Activated naive CD8-positive, alpha-beta T cell treated with anti-CD3 and anti-CD28 coated beads for 36 hours (primary cell): ENCODE data around the gene IP6K3. TPM values are rescaled to one million over a fixed set of nuclear protein-coding genes. Genes with fewer than 3 reads are reported as not detected.

Experiments used
- DNase-seq: peaks from one replicate; pipeline ENCODE4 v3.0.0; 2021
- H3K27ac Mint-ChIP-seq: one replicate; pipeline ENCODE4 v1.8.0; 2022; ENCODE audit warnings: mild to moderate bottlenecking, moderate library complexity, mixed read lengths
- H3K27me3 Mint-ChIP-seq: one replicate; pipeline ENCODE4 v1.8.0; 2022; ENCODE audit warnings: mild to moderate bottlenecking, mixed read lengths
- H3K36me3 Mint-ChIP-seq: one replicate; pipeline ENCODE4 v1.8.0; 2021; ENCODE audit warnings: mild to moderate bottlenecking, mixed read lengths
- H3K4me1 Mint-ChIP-seq: one replicate; pipeline ENCODE4 v1.8.0; 2021; ENCODE audit warnings: mixed read lengths
- H3K4me3 Mint-ChIP-seq: one replicate; pipeline ENCODE4 v1.8.0; 2022; ENCODE audit warnings: mild to moderate bottlenecking, moderate library complexity, mixed read lengths
- H3K9me3 Mint-ChIP-seq: one replicate; pipeline ENCODE4 v1.8.0; 2022; ENCODE audit warnings: mixed read lengths
- total RNA-seq, 2 experiments: library from RNA; stranded (reverse); gene quantifications; one replicate each; pipeline ENCODE4 v1.2.3, GENCODE V29; 2021

IP6K3 gene
- total RNA-seq, 2 experiments from 2014 or later = not detected

DNA sequence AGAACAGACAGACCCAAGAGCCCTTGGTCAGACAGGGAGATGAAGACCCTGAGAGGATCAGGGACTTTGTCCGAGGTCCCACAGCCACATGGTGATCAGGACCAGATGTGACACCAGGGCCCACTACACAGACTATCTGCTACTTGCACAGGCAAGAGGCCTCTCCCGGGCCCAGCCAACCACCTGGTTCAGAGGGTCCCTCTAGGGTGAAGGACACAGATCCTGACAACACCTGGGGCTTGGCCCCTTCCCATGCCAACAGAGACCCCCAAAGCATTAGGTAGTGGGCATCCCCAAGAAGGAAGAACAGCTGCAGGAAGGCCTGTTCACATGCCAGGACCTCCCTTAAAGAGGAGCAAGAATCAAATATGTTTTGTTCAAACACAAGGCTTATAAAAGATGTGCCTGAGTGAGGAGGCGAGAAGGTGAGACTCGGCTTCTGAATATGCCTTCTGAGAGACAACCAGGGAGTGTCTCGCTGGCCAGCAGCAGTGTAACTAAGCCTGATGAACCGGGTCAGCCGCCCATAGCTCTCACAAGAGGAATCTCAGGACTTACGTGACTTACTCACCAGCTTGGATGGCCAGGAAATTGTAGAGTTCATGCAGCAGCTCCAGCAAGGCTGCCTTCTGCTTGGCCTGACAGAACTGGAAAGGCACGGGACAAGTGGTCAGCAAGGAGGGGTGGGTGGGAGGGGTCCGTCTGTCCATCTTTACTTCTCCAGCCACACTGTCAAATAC is 37.2 kb upstream of the IP6K3 start:
- Mint-ChIP-seq H3K27me3 (no peaks in the 10 kb centered on the region), H3K36me3 (peaks cover 31% of the 10 kb centered on the region), H3K27ac (no peak overlapping the region), H3K4me1 (peaks cover 42% of the 10 kb centered on the region), H3K9me3 (no peaks in the 10 kb centered on the region), H3K4me3 (no peak overlapping the region)
- DNase-seq = no peak

DNA sequence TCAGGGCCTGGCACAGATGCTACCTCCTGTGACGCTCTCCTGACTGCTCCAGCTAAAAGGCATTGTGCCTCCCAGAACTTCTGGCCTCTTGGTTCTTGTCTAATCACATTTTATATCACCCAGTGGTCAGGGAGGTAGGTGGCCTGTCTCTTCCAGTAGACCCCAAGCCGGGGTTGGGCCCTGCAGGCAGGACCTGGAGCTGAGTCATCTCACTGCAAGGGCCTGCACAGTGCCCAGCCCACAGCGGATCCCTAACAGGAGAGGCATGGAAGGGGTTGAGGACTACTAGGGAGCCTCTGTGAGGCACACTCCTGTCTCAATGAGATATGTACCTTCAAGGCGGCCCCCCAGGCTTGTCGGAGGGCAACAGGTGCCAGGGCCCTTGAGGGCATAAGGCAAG is 35.9 kb upstream of the IP6K3 start:
- H3K9me3 Mint-ChIP-seq = no peaks in the 10 kb centered on the region
- peaks cover 39% of the 10 kb centered on the region for H3K4me1 Mint-ChIP-seq
- peaks cover 27% of the 10 kb centered on the region for H3K36me3 Mint-ChIP-seq
- DNase-seq = no peak
- H3K4me3 Mint-ChIP-seq = no peak overlapping the region
- no peak overlapping the region for H3K27ac Mint-ChIP-seq
- no peaks in the 10 kb centered on the region for H3K27me3 Mint-ChIP-seq

DNA sequence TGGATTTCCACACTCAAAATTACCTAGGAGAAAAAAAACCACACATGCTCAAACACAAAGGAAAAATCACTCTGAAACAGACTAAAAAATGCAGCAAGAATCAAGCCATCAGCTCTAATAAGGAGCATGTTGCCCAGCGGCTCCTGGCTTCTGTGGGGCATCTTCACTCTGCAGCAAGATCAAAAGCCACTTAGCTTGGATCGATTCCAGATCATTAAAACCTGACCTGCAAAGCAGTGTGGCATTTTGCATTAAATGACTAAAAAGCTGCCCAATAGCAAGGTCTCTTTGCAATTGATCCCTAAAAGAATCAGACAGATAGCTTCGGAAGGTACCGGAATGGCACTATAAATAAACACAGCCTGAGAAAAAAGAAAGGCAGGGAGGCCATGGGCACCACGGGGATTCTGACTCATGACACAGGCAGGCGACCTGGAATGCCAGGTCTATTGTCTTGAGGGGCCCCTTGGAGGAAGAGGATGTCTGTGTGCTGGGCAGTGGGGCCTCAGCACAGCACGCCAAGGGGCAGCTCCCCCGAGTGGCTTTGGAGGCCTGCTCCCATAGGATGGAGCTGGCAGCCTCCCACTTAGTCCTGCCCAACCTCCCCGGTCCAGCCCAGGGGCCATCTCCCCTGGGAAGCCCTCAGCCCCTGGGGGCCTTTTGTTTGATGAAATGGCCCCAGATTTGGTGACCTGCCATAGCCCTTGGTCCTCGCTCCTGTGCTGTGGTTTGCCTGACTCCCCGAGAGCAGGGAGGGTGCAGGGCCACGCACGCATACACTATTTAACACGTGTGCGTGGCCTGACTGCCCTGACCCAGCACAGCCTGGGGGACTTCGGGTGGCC is 34.6 kb upstream of the IP6K3 start:
- H3K36me3 Mint-ChIP-seq = peaks cover 33% of the 10 kb centered on the region
- no peak overlapping the region for H3K27ac Mint-ChIP-seq
- H3K9me3 Mint-ChIP-seq = no peaks in the 10 kb centered on the region
- no peak overlapping the region for H3K4me3 Mint-ChIP-seq
- no peaks in the 10 kb centered on the region for H3K27me3 Mint-ChIP-seq
- DNase-seq = no peak
- peaks cover 27% of the 10 kb centered on the region for H3K4me1 Mint-ChIP-seq

DNA sequence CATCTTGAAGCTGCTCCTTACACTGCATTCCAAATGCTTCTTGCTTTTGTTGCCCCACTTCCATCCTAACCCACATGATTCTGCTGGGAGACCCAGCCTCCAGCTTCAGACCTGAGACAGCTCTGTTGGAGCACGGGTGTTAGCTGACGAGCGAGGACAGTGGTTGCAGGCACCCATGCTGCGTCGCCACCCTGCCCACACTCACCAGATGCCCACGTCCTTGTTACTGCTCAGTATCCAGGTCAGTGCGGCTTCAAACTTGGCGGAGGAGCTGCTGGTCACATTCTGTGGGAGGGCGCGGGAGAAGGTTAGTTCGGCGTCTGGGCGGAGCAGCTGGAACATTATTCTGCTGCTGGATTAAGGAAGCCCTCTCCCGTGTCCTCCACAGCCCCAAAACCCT is 33.2 kb upstream of the IP6K3 start:
- Mint-ChIP-seq H3K27me3 (no peaks in the 10 kb centered on the region), H3K9me3 (no peaks in the 10 kb centered on the region), H3K36me3 (peaks cover 25% of the 10 kb centered on the region), H3K27ac (no peak overlapping the region), H3K4me1 (peaks cover 12% of the 10 kb centered on the region), H3K4me3 (no peak overlapping the region)
- no peak for DNase-seq

DNA sequence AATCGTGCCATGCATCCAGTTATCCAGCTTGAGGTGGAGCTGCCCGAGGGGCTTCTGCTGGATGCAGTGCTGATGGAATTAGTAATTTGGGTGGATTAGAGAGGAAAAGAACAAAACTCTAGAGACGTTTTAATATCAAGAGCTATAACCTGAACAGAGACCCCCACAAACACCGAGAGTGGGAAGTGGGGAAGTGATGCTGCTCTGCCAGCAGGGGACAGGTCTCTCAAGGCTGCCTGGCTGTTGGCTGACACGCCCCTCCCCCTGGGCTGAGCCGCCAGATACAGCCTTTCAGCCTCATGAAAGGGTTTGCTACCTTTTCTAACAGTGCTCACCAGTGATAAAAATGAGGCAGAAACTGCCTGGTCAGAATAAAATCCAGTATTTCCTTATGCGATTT is 32.6 kb upstream of the IP6K3 start:
- Mint-ChIP-seq H3K27ac (no peak overlapping the region), H3K9me3 (no peaks in the 10 kb centered on the region), H3K4me3 (no peak overlapping the region), H3K4me1 (peaks cover 8% of the 10 kb centered on the region), H3K27me3 (no peaks in the 10 kb centered on the region), H3K36me3 (peaks cover 26% of the 10 kb centered on the region)
- no peak for DNase-seq

DNA sequence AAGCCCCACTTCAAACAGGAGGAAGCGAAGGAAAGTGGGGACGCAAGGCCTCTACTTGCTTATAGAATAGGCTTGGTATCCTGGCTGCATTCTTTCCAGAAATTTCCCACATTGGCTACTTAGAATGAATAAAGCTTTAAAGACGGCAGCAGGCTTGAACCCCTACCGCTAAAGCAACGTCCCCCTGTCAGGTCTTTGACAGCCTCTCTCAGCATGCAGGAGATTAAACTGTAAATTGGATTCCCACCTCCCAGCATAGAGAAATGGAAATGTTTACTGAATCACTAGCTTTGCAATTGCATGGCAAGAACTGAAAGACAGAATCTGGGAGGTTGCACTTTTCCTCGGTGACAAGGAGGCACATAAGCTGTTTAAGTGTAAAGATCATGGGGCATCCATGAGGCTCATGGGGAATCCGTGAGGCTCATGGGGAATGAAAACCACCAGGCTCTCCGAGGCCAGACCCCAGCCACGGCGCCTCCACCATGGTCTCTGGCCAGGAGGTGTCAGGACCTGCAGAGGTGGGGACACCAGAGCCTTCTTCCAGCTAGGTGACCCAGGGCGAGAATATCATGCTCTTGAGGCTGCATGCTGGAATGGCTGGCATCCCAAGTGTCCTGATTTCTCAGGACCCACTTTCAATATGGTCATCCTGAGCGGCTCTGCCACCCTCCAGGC is 31.9 kb upstream of the IP6K3 start:
- no peak overlapping the region for H3K4me3 Mint-ChIP-seq
- peaks cover 7% of the 10 kb centered on the region for H3K4me1 Mint-ChIP-seq
- no peak overlapping the region for H3K27ac Mint-ChIP-seq
- H3K36me3 Mint-ChIP-seq = peaks cover 22% of the 10 kb centered on the region
- DNase-seq = no peak
- H3K9me3 Mint-ChIP-seq = no peaks in the 10 kb centered on the region
- H3K27me3 Mint-ChIP-seq = no peaks in the 10 kb centered on the region

DNA sequence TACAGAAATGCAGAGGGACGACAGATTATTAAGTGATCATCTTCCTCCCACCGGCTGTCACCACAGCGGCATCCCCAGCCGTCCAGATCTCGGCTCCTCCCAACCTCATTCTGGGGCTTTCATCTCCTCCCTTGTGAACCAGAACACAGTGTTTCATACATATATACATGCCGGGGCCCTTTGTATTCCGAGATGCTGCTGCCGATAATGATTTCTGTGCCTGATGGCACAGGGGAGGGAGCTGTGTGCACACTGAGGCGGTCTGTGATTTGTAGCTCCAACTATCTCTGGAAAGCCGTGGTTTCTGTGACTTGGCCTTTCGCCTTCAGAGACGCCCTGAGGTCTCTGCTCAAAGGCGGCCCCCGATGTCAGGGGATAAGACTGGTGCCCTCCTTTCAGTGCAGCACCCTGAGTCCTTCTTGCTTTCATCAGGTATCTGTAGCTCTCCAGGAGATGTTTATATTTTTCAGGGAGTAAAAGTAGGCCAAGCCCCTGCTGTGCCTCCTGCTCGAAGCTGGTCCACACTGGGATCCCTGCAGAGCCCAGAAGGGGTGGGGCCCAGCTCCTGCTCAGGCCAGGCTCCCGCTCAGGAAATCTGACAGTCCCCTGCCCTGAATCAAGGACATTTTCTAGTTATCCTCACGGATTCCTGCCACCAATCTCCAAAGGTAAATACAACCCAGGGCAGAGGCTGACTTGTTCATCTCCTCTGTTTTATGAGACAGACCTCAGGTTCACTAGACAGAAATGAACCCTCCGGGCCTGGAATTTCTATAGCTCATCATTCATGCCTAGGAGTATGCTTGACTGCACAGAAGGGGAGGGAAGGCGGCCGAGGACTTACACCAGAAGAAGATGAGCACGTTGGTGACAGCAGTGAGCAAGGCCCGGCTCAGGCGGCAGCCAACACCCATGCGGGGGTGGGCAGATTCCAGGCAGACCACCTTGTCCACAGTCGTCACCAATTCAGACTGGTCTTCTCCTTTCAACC is 31.0 kb upstream of the IP6K3 start:
- no peaks in the 10 kb centered on the region for H3K27me3 Mint-ChIP-seq
- no peak for DNase-seq
- H3K4me3 Mint-ChIP-seq = no peak overlapping the region
- H3K9me3 Mint-ChIP-seq = no peaks in the 10 kb centered on the region
- no peak overlapping the region for H3K27ac Mint-ChIP-seq
- peaks cover 5% of the 10 kb centered on the region for H3K4me1 Mint-ChIP-seq
- peaks cover 21% of the 10 kb centered on the region for H3K36me3 Mint-ChIP-seq

DNA sequence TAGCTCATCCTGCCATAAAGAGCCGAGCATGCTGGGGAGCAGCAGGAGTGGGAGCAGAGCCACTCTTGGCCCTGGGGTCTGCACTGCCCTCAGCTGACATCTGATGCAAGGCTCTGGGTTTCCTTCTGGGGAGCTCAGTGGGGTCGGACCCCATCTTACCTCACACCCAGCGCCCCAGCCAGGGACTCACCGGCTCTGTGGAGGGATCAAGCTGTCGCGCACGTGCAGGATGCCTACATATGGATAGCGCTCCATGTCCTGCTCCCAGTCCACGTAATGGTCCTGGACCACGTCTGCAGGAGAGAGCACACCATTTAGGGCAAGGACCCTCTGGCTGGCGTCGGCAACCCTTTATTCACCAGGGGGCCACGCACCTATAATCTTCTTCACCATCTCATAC is 30.1 kb upstream of the IP6K3 start:
- H3K27me3 Mint-ChIP-seq = no peaks in the 10 kb centered on the region
- no peak overlapping the region for H3K4me3 Mint-ChIP-seq
- H3K4me1 Mint-ChIP-seq = no peaks in the 10 kb centered on the region
- H3K27ac Mint-ChIP-seq = no peak overlapping the region
- no peaks in the 10 kb centered on the region for H3K9me3 Mint-ChIP-seq
- H3K36me3 Mint-ChIP-seq = peaks cover 14% of the 10 kb centered on the region
- DNase-seq = no peak

DNA sequence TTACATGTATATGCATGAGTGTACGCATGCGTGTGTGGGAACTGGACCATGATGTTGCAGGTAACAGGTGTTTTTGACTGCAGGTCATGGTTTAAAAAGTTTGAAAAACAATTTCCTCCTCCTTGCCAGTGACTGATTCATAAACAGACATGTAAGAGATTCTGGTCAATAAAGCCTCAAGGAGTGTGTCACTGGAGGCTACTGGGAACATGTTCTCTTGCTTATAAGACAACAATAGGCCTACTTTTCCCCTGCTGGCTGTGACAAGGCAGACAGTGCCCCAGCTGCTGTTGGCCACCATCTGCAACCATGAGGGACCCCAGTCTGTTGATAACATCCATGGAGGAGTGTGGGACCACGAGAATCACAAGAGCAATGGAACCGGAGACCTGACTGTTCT is 29.5 kb upstream of the IP6K3 start:
- Mint-ChIP-seq H3K27ac (peak overlapping the region; percentile 2), H3K36me3 (peaks cover 15% of the 10 kb centered on the region)

DNA sequence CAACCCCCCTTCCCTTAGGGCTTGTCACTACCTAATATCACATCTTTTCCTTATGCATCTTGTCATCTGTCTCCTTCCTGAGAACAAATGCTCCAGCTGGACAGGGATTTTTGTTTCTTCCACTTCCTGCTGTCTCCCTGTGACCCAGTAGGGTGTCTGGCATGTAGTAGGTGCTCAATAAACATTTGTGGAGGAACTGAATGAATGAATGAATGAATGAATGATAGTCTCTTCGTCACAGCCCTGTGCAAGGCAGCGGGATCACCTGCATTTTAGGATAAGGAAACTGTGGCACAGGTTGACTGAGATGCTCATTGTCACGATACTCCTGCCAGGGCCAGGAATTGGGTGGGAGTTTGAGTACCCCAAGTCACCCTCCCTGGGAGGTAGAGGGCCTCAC is 28.1 kb upstream of the IP6K3 start:
- no peak for DNase-seq
- peaks cover 12% of the 10 kb centered on the region for H3K36me3 Mint-ChIP-seq
- no peaks in the 10 kb centered on the region for H3K9me3 Mint-ChIP-seq
- H3K4me1 Mint-ChIP-seq = peaks cover 2% of the 10 kb centered on the region
- no peak overlapping the region for H3K27ac Mint-ChIP-seq
- no peaks in the 10 kb centered on the region for H3K27me3 Mint-ChIP-seq
- no peak overlapping the region for H3K4me3 Mint-ChIP-seq

More for the DNA sequence above, 29.5 kb upstream of the IP6K3 start:
- H3K27me3 Mint-ChIP-seq = no peaks in the 10 kb centered on the region
- H3K4me1 Mint-ChIP-seq = peaks cover 1% of the 10 kb centered on the region
- no peak for DNase-seq
- no peak overlapping the region for H3K4me3 Mint-ChIP-seq
- no peaks in the 10 kb centered on the region for H3K9me3 Mint-ChIP-seq

DNA sequence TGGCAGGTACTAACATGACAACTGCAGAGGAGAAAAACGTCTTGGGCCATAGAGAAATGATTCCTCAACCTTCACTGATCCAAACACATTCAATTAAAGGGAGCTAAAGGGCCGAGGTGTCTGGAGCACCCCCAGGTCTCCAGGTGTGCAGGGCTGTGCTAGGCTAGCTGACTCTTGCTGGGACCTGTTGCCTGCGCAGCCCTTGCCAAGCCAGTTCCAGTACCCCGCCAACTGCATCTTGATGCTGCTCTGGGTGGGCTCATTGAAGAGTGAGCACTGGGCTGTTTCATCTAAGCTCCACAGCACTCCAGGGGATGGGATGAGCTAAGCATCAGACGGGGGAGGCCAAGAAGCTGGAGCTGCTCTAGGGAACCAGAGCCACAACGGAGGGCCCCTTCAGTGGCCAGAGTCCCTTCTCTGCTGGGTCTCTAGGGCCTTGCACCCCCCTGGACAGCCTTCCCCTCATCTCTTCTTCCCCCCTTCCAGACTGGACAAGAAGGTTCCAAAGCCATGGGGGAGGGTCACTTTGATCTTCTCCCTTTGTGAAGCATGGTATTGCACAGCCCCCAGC is 26.3 kb upstream of the IP6K3 start:
- H3K9me3 Mint-ChIP-seq = no peaks in the 10 kb centered on the region
- H3K27ac Mint-ChIP-seq = no peak overlapping the region
- H3K36me3 Mint-ChIP-seq = peaks cover 10% of the 10 kb centered on the region
- no peak overlapping the region for H3K4me3 Mint-ChIP-seq
- no peak for DNase-seq
- H3K4me1 Mint-ChIP-seq = peaks cover 6% of the 10 kb centered on the region
- peaks cover 4% of the 10 kb centered on the region for H3K27me3 Mint-ChIP-seq

DNA sequence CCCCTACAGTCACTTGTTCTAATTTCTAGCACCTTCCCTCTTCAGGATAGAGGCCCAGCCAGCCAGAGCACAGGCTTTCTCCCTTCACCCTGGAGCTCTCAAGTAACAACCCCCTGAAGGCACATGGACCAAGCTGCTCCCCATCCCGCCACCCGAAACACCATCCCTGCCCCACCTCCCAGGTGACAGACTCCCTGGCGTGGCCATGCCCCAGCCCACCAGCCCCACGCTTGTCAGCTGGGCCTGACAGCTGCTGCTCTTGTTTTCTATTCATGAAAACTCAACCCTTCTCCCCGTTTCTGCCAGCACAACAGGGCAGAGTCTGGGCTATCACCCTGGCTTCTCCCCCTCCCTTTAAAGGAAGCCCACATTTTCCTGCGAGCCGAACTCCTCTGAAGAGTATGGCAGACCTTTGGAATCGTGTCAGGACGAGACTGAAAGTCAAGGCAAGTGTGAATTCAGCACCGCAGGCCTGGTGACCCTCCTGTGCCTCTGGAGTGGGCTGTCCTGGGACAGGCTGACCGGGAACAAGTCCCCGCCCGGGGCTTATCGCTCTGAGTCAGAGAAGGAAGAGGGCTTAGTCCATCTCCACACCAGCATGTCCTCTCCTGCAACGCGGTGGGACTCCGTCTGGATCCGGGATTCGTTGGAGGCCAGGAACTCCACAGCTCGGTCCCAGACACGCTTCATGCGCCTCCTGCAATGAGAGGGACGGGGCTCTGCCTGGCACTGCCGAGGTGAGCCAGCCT is 25.6 kb upstream of the IP6K3 start:
- H3K4me3 Mint-ChIP-seq = no peak overlapping the region
- peaks cover 8% of the 10 kb centered on the region for H3K27me3 Mint-ChIP-seq
- H3K36me3 Mint-ChIP-seq = peaks cover 7% of the 10 kb centered on the region
- H3K9me3 Mint-ChIP-seq = no peaks in the 10 kb centered on the region
- H3K4me1 Mint-ChIP-seq = peaks cover 6% of the 10 kb centered on the region
- H3K27ac Mint-ChIP-seq = no peak overlapping the region
- no peak for DNase-seq

DNA sequence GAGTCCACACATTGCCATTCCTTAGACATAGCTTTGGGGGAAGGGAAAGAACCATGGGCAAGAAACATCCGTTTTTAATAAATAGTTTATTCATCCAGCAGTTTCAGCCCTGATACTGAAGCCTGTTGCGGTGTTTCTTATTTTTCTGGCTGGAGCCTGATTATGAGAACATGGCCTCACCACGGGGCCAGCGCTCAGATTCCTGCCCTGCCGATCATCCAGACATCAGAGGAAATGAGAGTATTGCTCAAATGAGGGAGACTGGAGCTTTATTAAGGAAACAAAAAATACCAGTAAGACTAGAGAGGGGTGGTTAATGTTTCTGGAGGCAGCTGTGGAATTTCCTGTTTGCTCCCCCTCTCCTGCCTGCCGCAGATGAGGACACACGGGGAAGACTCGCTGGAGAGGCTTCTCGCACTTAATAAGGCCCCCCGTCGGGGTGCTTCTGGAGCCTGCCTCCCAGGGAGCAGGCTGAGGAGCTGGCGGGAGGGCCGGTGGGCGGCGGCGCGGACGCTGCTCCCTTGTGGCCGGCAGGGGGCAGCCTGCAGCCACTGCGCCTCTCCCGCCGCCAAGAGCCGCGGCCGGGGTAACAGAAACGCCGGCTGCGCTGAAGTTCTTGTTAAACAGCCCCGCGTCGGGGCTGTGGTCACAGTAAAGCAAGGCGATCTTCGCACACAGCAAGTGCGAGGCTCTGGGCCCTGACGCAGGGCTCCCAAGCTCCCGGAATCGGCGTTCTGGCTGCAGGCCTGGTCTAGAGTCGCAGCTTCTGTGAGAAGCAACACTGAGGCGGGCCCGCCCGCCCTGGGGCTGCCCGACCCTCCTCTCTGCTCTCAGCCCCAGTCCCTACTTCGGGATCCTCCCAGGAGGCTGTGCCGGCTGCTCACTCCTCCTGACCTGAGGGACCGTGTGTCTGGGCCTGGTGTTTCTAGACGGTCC is 24.7 kb upstream of the IP6K3 start:
- Mint-ChIP-seq H3K4me1 (peaks cover 6% of the 10 kb centered on the region), H3K4me3 (no peak overlapping the region), H3K36me3 (peaks cover 4% of the 10 kb centered on the region), H3K9me3 (no peaks in the 10 kb centered on the region), H3K27me3 (peaks cover 11% of the 10 kb centered on the region), H3K27ac (no peak overlapping the region)
- peak; percentile 73 for DNase-seq
